IMR-90 (cell line): ENCODE measurements around the gene HACE1. TPM values are rescaled to one million over a fixed set of nuclear protein-coding genes. Genes with fewer than 3 reads are reported as not detected.

ENCODE experiments used
- ATAC-seq: fragments of 200-7000 bp; cut with Tn5 transposase; 2 replicates; pipeline ENCODE4 v1.9.1; 2020; ENCODE audit warnings: low read depth, mild to moderate bottlenecking, moderate library complexity
- BruUV-seq: library from RNA; stranded (reverse); fragments of 400-500 nt; replicated peaks from 2 replicates; lab custom pipeline; 2021; lab: Mats Ljungman, UMichigan
- CTCF ChIA-PET: fragments of 300-600 bp; formaldehyde crosslinking; extraction: SDS; loops from one replicate; lab custom pipeline; 2021; ENCODE audit warnings: antibody characterized with exemption; lab: Yijun Ruan, JAX
- POLR2A ChIA-PET: fragments of 300-600 bp; sonication (Branson Sonifier 250); formaldehyde crosslinking; loops from one replicate; lab custom pipeline; 2022; ENCODE audit warnings: antibody characterized with exemption; ENCODE audit not compliant: unreplicated experiment; lab: Charles Lee
- DNase-seq: peaks from one replicate; pipeline ENCODE4 v3.0.0; 2013
- H2AFZ ChIP-seq: replicated peaks from 2 replicates; pipeline ENCODE3; 2013; ENCODE audit warnings: low read length, mild to moderate bottlenecking; ENCODE audit not compliant: poor library complexity
- H2AK5ac ChIP-seq: 2 replicates; pipeline ENCODE4 v1.6.1; 2013; ENCODE audit warnings: low read depth, low read length, inconsistent platforms
- H2AK9ac ChIP-seq: replicated peaks from 2 replicates; pipeline ENCODE3; 2013; ENCODE audit warnings: mild to moderate bottlenecking, low read depth, low read length, moderate library complexity; ENCODE audit not compliant: poor library complexity
- H2BK120ac ChIP-seq: 2 replicates; pipeline ENCODE4 v1.6.1; 2013; ENCODE audit warnings: low read depth, low read length, inconsistent platforms
- H2BK15ac ChIP-seq: 3 replicates; pipeline ENCODE4 v1.6.1; 2013; ENCODE audit warnings: low read depth, low read length, inconsistent platforms
- H2BK20ac ChIP-seq: 2 replicates; pipeline ENCODE4 v1.6.1; 2013; ENCODE audit warnings: low read depth, mild to moderate bottlenecking, inconsistent platforms, low read length, moderate library complexity
- H2BK5ac ChIP-seq: 2 replicates; pipeline ENCODE4 v1.6.1; 2013; ENCODE audit warnings: mild to moderate bottlenecking, low read depth, low read length, inconsistent platforms; ENCODE audit not compliant: poor library complexity, severe bottlenecking
- H3K14ac ChIP-seq: replicated peaks from 2 replicates; pipeline ENCODE4 v1.6.1; 2013; ENCODE audit warnings: low read depth, low read length, inconsistent platforms
- H3K18ac ChIP-seq: 2 replicates; pipeline ENCODE4 v1.6.1; 2013; ENCODE audit warnings: low read depth, low read length, control low read depth
- H3K23ac ChIP-seq: 2 replicates; pipeline ENCODE4 v1.6.1; 2013; ENCODE audit warnings: low read depth, low read length, inconsistent platforms
- H3K27ac ChIP-seq: 2 replicates; pipeline ENCODE4 v1.5.1; 2013; ENCODE audit warnings: mild to moderate bottlenecking, control low read depth, low read length; ENCODE audit not compliant: insufficient read depth
- H3K27me3 ChIP-seq: 2 replicates; pipeline ENCODE4 v1.6.1; 2013; ENCODE audit warnings: low read length; ENCODE audit not compliant: control insufficient read depth, insufficient read depth
- H3K36me3 ChIP-seq: 2 replicates; pipeline ENCODE4 v1.6.1; 2013; ENCODE audit warnings: low read length, mixed read lengths; ENCODE audit not compliant: control insufficient read depth, insufficient read depth
- H3K4ac ChIP-seq: 2 replicates; pipeline ENCODE4 v1.6.1; 2013; ENCODE audit warnings: low read depth, low read length, inconsistent platforms
- H3K4me1 ChIP-seq: 2 replicates; pipeline ENCODE4 v1.6.1; 2013; ENCODE audit warnings: low read length, mixed read lengths; ENCODE audit not compliant: control insufficient read depth, insufficient read depth
- H3K4me2 ChIP-seq: 2 replicates; pipeline ENCODE4 v1.6.1; 2013; ENCODE audit warnings: low read depth, mild to moderate bottlenecking, control low read depth, low read length, moderate library complexity
- H3K4me3 ChIP-seq: 2 replicates; pipeline ENCODE4 v1.5.1; 2013; ENCODE audit warnings: low read depth, mild to moderate bottlenecking, control low read depth, low read length, moderate library complexity; ENCODE audit not compliant: insufficient read depth
- H3K56ac ChIP-seq: 2 replicates; pipeline ENCODE4 v1.6.1; 2013; ENCODE audit warnings: low read length, inconsistent platforms; ENCODE audit not compliant: insufficient read depth; ENCODE audit errors: extremely low read depth
- H3K79me1 ChIP-seq, 2 experiments: 2 replicates each; pipeline ENCODE4 v1.6.1; 2013; ENCODE audit warnings: low read length in 2 of 2, inconsistent platforms in 1 of 2, low read depth in 1 of 2
- H3K9ac ChIP-seq: 2 replicates; pipeline ENCODE4 v1.6.1; 2013; ENCODE audit warnings: low read depth, low read length, control low read depth
- H3K9me1 ChIP-seq: 2 replicates; pipeline ENCODE4 v1.6.1; 2013; ENCODE audit warnings: low read length, inconsistent platforms; ENCODE audit not compliant: insufficient read depth
- H3K9me3 ChIP-seq: 2 replicates; pipeline ENCODE4 v1.6.1; 2013; ENCODE audit warnings: low read length; ENCODE audit not compliant: control insufficient read depth, insufficient read depth
- H4K20me1 ChIP-seq: 2 replicates; pipeline ENCODE4 v1.6.1; 2013; ENCODE audit warnings: low read length, inconsistent platforms; ENCODE audit not compliant: insufficient read depth
- H4K5ac ChIP-seq: 2 replicates; pipeline ENCODE4 v1.6.1; 2013; ENCODE audit warnings: mild to moderate bottlenecking, low read depth, low read length, control low read depth
- H4K8ac ChIP-seq, 2 experiments: 2 replicates each; pipeline ENCODE4 v1.6.1; 2013; ENCODE audit warnings: low read depth in 2 of 2, low read length in 2 of 2, control low read depth in 1 of 2, inconsistent platforms in 1 of 2
- H4K91ac ChIP-seq: 2 replicates; pipeline ENCODE4 v1.6.1; 2013; ENCODE audit warnings: low read depth, low read length, inconsistent platforms; ENCODE audit not compliant: insufficient read depth
- BHLHE40 ChIP-seq: fragments of 150-350 bp; IDR thresholded peaks from 2 replicates; pipeline ENCODE4 v1.6.1; 2016; ENCODE audit warnings: mild to moderate bottlenecking, low read depth, low read length
- CEBPB ChIP-seq: IDR thresholded peaks from 2 replicates; pipeline ENCODE4 v1.6.1; 2012; ENCODE audit warnings: low read depth, low read length, improper control_type of control experiment
- CHD1 ChIP-seq: IDR thresholded peaks from 2 replicates; pipeline ENCODE4 v1.6.1; 2012; ENCODE audit warnings: low read depth, low read length, improper control_type of control experiment
- ELK1 ChIP-seq: fragments of 150-350 bp; IDR thresholded peaks from 2 replicates; pipeline ENCODE4 v1.6.1; 2016; ENCODE audit warnings: low read depth, mild to moderate bottlenecking, low read length, moderate library complexity, borderline replicate concordance
- FOS ChIP-seq: fragments of 150-350 bp; IDR thresholded peaks from 2 replicates; pipeline ENCODE4 v1.6.1; 2016; ENCODE audit warnings: low read depth, low read length
- MAFK ChIP-seq: IDR thresholded peaks from 2 replicates; pipeline ENCODE4 v1.6.1; 2012; ENCODE audit warnings: low read depth, low read length, improper control_type of control experiment
- RAD21 ChIP-seq: IDR thresholded peaks from 2 replicates; pipeline ENCODE4 v1.6.1; 2012; ENCODE audit warnings: low read length, improper control_type of control experiment
- RCOR1 ChIP-seq: IDR thresholded peaks from 2 replicates; pipeline ENCODE4 v1.6.1; 2012; ENCODE audit warnings: mild to moderate bottlenecking, low read length, improper control_type of control experiment; ENCODE audit not compliant: insufficient replicate concordance
- RFX5 ChIP-seq: IDR thresholded peaks from 2 replicates; pipeline ENCODE4 v1.8.0; 2012; ENCODE audit warnings: low read depth, mild to moderate bottlenecking, low read length, moderate library complexity
- USF2 ChIP-seq: fragments of 150-350 bp; IDR thresholded peaks from 2 replicates; pipeline ENCODE4 v1.6.1; 2017; ENCODE audit warnings: mild to moderate bottlenecking, antibody characterized with exemption, low read length, low read depth
- WGBS, 2 experiments: methylation state at CpG; one replicate each; pipeline versions ENCODE4 v1.1.5 to v1.1.7; 2013; ENCODE audit warnings: missing lambda C conversion rate in 2 of 2; ENCODE audit not compliant: insufficient read length in 1 of 2; ENCODE audit errors: extremely low coverage in 2 of 2; 5-methylcytosine and 5-hydroxymethylcytosine counted together
- dilution Hi-C: fragments of 300-500 bp; cut with HindIII; formaldehyde crosslinking; loops from one replicate; pipeline ENCODE4 v1.14.3; 2018; ENCODE audit warnings: low sequenced_read_pairs; ENCODE audit not compliant: unreplicated experiment
- in situ Hi-C: fragments of 300-500 bp; cut with MboI; formaldehyde crosslinking; loops from 3 replicates; pipeline ENCODE4 v1.14.3; 2019; ENCODE audit warnings: low sequenced_read_pairs, inconsistent platforms, mixed read lengths
- intact Hi-C: fragments of 100-400 bp; cut with micrococcal nuclease; formaldehyde crosslinking; loops from 2 replicates; pipeline ENCODE4 v1.10.0; 2022
- polyA plus RNA-seq, 3 experiments: library from polyadenylated mRNA; depleted of rRNA; stranded (reverse); fragments of >200 nt; gene quantifications; 2 replicates each; pipeline ENCODE4 v1.2.3, GENCODE V29; 2012; ENCODE audit warnings: low replicate concordance in 1 of 3
- total RNA-seq: library from RNA; depleted of rRNA; stranded (reverse); fragments of >200 nt; gene quantifications from 2 replicates; pipeline ENCODE4 v1.2.3, GENCODE V29; 2012

The HACE1 gene
- total and polyA plus RNA-seq, 2 of the 4 experiments (the other 2 are of a cell fraction), result 5.4 to 10.8 TPM

GRCh38 chr6:104685871-104686549, 173.7 kb downstream of the HACE1 start:
- no TSS peak for BruUV-seq
- Histone ChIP-seq H2AFZ (no peak overlapping the region), H3K18ac (no peak overlapping the region), H2BK20ac (no peak overlapping the region), H3K4me2 (no peak overlapping the region), H4K5ac (no peak overlapping the region), H2BK5ac (no peak overlapping the region), H3K9me1 (no peaks in the 10 kb centered on the region), H3K79me1 (no peaks in the 10 kb centered on the region), H3K9me3 (no peaks in the 10 kb centered on the region), H2AK5ac (no peak overlapping the region), H3K36me3 (no peaks in the 10 kb centered on the region), H2BK120ac (no peak overlapping the region), H3K56ac (no peak overlapping the region), H4K8ac (no peak overlapping the region), H3K27ac (no peak overlapping the region), H3K14ac (no peak overlapping the region), H4K91ac (no peak overlapping the region), H3K27me3 (no peaks in the 10 kb centered on the region), H3K23ac (no peak overlapping the region), H3K4me3 (no peak overlapping the region), H3K4me1 (peaks cover 1% of the 10 kb centered on the region; the same call in 1 of the 2 replicates), H3K4ac (no peak overlapping the region), H3K9ac (no peak overlapping the region), H4K20me1 (no peaks in the 10 kb centered on the region), H2AK9ac (no peak overlapping the region), H2BK15ac (no peak overlapping the region)
- TF ChIP-seq RCOR1 (no peak), RFX5 (no peak), CEBPB (no peak), USF2 (no peak), MAFK (no peak), CHD1 (no peak), FOS (no peak), ELK1 (no peak), BHLHE40 (no peak), RAD21 (no peak)
- DNase-seq, result no peak
- POLR2A ChIA-PET, result no interaction called here
- CTCF ChIA-PET, result interaction anchor here (0.7 kb wide), 1 partner anchor 69 kb away, joined by 3 read pairs; no protein-coding TSS in a partner anchor
- intact Hi-C loops, result no loop called here
- ATAC-seq, result no peak
- dilution Hi-C loops, result no loop called here
- no CpG with 5 or more reads among the region's 6 CpGs for WGBS, 2 experiments
- in situ Hi-C loops, result loop anchor here (10.0 kb wide), 1 partner anchor 389 kb away; no protein-coding TSS in a partner anchor
